Activated CD4-positive, alpha-beta T cell treated with anti-CD3 and anti-CD28 coated beads, Interleukin-2, amount 50 U/mL, for 1 hour (primary cell): Measurements from ENCODE around the gene PTPRJ.

Experiments
- DNase-seq: peaks from one replicate; pipeline ENCODE4 v3.0.0-alpha.2; 2020

Gene PTPRJ

DNA sequence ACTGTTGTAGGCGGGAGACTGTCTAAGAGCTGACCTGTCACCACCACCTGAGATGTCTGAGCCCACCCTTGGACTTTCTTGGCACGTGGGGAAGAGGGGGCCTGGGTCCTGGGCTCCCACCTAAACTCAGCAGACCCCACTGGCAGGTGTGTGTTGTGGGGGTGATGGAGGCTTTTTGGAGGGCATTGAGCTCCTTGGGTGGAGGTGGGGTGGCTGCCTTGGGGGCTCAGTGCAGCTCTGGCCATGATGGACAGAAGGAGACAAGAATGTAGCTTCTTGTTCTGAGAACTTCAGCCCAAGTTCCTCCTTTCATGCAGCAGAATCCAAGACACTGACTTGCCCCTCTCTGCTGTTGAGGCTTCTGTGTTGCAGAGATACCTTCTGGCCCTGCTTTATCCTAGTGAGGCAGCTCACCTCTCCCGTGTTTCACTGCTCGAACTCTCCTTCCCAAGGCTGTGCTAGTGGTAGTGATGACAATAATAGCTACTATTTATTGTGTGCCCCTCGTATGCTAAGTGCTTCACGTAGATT lies 119.6 kb downstream of the PTPRJ start:
- no peak for DNase-seq

DNA sequence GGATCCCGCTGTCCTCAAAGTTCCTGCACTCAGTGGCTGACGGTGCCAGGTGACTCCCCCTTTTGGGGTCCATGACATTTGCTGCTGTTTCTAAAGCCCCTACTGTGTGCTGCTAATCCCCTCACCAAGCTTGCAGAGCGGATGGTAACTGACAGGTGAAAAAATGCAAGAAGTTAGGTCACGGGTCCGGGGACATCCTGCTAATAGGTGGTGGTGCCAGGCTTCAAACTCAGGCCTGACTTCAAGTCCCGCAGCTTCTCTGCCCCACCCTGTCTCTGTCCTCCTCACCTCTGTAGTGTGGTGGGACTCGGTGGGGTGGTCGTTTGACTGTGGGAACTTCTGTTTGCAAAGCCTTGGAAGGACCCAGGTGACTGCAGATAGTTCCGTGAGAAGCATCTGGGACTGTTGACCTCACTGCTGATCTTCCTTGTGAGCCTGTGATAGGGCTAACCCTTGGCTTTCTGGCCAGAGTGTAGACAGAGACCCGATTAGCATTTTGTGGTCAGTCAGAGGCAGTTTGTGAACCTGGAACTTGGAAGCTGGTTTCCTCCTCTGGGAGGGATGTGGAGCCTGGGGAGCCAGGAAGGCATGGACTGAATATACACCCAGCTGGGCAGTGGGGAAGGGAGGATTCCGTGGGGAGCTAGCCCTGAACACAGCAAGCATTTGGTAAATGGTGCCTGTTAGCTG lies 120.8 kb downstream of the PTPRJ start:
- no peak for DNase-seq

DNA sequence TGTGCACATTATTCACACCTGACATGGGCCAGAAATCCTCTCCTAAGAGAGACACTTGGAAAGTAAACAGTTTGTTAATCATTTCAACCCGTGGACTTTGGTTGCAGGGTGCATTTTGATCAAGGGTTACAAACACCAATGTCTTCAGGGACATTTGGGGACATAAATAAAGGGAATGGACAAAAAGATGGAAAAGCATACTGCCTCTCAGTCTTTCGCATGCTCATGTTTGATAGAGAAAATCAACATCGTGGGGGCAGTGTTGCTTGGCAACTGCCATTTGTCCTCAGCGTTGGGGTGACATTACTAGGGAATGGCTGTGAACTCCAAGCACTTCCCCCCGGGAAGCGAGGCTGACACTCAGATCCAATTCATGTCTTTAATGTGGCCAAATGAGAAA lies 121.6 kb downstream of the PTPRJ start:
- no peak for DNase-seq

DNA sequence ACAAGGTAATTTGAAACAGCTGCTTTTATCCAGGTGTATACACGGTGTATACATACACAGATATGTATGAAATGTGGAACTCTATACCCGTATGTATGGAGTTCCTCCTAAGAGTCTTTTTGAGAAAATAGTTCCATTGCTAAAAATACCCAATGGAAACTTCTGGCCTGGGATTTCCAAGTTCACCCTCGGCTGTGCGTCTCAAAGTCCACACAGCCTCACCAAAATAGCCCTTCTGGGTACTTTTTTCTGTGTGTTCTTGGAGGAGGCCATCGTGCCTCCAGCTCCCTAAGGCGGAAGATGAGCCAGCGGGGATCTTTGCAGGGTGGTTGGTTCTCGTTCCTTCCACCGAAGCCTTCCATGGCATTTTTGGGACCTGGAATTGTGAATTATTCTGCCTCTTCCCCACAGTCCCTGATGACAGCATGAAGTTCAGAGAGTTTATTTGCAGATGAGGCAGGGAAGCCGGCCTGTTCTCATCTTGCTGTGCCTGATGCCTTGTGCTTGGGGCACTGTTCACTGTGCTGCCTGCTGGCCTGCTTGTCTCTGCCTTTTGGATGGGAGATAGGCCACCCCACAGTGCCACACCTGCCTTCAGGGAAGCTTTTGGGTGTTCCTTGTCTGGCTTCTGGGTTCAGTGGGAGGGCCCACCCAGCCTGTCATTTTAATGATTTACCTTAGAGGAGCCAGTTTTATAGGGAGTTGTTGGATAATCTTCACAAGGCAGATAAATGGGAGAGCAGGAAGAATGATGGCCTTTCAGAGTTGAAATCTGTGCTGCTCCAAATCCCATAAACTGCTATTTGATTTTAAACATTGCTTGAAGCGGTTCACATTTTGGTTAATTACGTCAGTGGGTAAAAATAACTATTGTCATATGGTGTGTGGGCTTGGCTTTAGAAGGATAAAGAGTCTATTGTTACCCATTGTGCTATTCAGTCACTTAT lies 123.5 kb downstream of the PTPRJ start:
- DNase-seq = no peak

DNA sequence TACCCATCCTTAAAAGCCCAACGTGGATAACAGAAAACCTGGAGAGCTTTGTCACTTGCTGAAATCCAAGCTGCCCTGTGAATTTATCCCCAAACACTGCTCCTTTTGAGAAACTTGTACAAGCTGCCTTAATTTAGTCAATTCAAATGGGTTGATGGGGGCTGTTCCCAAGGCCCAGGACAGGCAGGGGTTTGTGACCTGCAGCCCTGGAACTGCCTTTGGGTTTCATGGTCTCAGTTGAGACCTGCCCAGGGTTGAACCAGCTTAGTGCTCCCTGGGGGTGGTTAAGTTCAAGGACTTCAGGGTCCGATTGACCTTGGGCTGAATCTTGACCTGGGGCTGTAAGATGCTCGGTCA lies 124.2 kb downstream of the PTPRJ start:
- no peak for DNase-seq

DNA sequence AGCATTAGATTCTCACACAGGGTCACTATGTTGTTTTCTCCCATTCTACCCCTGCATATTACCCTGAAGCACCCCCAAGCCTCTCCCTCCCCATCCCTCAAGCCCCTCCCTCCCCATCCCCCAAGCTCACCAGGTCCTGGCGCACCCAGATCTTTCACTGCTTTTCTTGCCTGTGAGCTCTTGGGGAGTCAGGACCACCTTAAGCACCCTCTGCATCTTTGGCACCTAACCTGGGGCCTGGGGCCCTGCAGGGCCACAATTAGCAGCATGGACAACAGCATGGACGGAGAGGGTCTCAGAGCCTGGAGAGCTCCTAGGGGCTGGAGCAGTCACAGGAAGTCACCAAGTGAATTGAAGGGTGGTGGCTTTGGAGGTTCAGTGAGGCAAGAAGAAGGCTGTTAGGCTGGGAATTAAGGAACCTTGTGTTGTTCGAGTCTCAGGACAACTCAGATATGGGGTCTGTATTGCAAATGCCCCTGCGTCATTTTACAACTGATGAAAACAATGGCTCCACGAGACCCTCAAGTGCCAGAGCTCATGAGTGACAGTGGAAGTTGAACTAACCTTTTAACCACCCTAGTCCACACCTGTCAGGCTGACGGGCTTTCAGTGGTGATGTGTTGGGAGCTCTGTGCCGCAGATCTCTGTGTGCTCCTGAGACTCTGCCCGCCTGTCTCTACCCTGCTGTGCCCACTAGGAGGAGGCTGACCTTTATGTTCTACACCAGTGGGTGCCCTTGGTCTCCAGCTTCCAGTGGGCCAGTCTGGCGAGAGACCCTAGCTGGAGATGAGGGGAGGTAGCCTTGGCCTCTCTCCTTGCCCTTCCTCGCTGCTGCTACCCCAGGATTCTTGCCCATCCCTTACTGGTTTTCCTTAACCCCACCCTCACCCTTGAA lies 125.0 kb downstream of the PTPRJ start:
- DNase-seq = no peak

DNA sequence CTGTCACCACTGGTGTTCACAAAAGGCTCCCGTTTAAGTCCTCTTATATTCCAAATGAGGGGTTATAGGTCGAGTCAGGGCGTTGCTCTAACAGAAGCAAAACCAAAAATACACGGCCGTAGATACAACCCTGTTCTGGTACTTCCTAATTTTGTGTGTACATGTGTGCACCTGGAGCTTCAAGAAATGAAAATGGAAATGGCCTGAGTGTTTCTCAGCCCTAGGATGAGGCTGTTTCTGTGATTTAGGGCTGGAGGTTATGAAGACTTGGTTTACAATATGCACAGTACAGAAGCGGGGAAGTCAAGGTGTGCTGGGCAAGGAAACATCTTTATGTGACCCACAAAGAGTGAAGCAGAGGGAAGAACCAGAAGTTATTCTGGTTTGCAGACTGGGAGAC lies 125.8 kb downstream of the PTPRJ start:
- no peak for DNase-seq

DNA sequence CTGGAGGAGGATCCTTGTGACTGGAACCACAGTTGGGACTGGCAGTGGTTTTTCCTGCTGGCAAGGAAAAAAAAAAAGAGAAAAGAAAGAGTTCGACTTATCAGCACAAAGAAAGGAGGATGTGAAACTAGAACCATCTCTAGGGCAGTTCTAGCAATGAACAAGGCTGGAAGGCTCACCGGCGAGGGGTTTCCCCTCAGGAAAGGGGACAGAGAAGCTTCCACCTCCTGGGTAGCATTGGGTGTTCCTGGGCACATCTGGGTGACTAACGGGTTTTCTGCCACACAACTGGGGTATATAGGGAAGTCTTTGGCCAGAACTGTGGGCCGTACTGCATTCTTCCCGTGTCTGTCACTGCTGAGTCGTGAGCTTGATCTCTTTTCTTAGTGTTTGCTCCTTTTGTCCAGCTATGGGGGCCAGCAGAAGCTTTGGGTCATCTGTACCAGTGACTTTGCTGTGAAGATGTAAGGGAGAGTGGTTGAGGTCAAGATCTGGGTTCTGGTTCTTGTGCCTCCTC lies 126.9 kb downstream of the PTPRJ start:
- DNase-seq = no peak

DNA sequence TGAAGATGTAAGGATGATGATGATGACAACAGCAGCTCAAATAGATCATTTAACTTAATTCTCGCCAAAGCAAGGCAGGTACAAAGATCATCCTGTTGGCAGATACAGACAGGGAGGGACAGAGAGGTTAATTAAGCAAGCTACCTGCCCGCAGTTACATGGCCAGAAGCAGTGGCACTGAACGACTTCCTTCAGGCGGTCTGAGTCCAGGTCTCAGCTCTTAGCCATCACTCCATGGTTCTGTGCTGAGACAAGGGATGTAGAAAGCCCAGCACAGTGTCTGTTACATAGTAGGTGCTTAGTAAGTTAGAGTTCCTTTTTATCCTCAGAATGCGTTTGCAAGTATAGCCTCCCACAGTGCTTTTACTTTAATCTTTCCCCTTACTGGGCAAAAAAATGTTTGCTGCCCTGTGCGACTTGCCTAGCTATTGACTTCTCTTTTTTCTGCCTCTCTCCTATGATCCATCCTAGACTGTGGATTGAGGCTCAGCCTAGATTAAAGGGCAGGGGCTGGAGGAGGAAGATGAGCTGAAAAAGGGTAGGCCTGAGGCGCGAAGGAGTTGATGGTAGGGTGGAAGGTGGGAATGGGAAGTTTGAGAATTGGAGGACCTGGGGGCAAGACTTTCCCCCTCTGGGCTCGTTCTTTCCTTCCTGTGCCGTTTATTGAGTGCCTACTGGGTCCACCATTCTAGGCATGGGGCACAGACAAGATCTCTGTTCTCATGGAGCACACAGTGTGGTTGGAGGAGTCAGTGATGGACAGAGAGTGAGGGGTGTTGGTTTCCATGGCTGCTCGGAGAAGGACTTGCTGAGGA lies 128.1 kb downstream of the PTPRJ start:
- DNase-seq = no peak

DNA sequence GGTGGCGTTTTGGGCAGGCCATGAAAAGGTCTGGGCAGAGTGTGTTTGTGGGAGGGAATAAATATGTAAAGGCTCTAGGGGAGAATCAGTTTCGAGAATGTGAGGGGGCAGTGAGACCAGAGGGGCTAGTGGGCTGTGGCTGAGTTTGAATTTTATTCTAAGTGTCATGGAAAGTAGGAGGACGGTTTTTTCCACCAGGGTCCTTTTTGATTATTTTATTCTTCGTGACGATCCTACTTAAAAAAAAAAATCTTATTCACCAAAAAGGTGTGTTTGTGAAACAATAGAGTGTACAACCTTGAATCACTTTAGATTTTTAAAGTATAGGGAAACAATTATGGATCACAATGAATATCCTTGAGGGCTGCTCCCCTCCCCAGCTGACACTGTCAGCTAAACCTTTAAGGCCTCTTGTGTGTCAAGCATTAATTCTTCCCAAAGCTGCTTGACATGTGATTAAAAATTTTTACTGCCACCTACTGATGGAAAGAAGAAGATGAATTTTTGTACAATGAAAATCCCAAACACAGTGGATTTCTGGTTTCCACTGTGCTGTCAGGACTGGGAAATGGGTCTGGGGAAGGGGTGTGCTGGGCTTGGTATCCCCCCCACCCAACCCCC lies 128.8 kb downstream of the PTPRJ start:
- DNase-seq = no peak

DNA sequence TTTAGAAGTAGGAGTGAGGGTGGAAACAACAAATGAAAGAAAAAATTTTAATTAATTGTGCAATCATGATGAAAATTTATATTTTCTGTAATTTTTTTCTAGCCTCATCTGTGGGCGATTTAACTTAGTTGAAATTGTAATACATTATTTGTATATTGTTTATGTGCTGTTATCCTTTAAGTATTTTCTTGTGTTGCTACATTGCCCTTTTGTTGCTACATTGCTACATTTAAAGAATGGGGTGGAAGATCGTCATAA lies 130.1 kb downstream of the PTPRJ start:
- DNase-seq = no peak

DNA sequence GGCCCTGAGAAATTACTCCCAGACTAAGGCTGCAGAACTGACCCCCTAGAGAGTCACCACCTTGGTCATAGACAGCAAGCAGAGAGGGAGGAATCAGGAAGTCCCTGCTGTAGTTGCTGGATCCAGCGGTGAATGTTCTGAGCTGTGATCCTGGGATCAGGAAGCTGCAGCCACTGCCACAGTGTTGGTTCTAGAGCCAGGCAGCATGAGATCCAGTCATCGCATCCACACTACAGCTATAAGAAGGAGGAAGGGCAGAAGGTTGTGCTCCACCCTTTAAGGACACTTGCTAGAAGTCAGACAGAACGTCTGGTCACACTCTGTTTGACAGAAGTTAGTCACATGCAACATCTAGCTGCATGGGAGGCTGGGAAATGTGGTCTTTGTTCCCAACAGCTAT lies 131.5 kb downstream of the PTPRJ start:
- no peak for DNase-seq

DNA sequence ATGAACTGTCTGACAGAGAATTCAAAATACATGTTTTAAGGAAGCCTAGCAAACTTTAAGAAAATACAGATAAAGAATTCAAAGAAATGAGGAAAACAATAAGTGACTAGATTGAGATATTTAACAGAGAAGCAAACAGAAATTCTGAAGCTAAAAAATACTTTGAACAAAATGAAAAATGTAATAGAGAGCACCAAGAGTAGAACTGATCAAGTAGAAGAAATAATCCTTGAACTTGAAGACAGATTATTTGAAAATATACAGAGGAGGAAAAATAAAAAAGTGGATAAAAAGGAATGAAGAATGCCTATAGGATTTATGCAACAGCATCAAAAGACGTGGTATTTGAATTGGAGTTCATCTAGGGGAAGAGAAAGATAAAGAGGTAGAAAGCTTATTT lies 134.4 kb downstream of the PTPRJ start:
- no peak for DNase-seq

DNA sequence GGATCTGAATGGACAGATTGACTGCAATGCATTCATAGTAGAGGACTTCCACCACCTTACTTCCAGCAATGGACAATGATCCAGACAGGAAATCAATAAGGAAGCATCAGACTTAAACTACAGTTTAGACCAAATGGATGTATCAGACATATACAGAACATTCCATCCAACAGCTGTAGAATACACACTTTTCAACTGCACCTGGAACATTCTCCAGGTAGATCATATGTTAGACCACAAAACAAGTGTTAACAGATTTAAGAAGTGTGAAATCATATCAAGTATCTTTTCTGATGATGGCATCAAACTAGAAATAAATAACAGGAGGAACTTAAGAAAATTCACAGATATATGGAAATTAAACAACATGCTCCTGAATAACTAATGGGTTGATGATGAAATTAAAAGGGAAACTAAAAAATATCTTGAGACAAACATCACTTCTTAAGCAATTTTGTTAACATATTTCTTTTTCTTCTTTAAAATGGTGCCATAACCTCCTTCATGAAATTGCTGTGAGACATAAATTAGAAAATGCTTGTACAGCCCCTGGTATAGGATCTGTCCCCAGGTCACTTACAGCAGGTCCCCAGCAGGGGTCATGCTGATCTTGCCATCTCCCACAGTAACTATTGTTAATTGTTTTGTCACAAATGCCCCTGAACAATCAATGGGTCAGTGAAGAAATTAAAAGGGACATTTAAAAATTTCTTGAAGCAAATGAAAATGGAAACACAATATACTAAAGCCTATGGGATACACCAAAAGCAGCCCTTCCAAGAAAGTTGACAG lies 136.3 kb downstream of the PTPRJ start:
- no peak for DNase-seq

DNA sequence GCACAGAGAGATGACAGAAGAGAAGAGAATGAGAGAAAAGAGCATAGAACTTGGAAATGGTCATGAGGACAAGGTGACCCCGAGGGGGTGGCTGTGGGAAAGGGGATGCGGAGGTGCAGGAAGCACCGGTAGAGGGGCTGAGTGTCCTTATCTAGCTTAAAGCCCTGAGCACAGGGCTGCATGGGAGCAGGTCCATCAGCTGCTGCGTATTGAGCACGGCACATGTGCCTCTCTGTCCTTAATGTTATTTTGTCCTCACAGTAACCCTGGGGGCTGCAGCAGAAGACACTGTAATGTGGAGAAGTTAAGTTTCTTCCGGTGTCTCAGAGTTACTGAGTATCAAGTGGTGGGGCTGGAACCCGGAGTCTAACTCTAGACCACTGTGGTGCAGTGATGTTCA lies 141.9 kb downstream of the PTPRJ start:
- no peak for DNase-seq

DNA sequence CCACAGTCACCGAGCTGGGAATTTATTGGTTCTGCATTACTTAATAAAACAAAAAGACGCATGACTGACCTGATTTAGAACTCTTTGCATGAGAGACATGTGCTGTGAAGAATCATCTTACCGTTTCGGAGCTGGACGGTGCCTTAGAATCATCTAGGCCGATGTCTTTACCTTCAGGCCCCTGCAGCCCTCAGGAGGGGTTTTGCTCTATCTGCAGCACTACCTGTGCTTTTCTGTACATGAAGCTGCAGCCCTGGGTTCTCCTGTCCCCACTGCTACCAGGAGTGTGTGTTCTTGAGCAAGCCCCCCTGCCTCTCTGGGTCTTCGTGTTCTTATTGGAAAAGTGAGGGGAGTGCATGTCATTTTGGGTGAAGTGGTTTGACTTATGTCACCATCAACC lies 142.3 kb downstream of the PTPRJ start:
- no peak for DNase-seq

DNA sequence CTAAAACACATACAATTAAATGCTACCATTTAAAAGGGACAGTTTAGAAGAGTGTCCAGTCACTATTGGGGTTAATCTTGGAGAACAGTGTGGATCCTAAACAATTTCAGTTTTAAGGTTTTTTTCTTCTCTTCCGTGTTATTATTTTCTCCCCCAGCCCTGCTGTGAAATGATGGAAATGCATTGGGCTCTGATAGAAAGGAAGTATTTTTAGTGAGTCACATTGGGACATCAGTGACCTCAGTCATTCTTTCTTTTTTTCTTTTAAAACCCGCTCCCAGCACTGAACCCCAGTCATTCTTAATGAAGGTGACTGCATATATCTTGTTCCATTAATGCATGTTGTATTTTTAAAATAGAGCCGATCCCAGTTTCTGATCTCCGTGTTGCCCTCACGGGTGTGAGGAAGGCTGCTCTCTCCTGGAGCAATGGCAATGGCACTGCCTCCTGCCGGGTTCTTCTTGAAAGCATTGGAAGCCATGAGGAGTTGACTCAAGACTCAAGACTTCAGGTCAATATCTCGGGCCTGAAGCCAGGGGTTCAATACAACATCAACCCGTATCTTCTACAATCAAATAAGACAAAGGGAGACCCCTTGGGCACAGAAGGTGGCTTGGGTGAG lies 143.0 kb downstream of the PTPRJ start:
- DNase-seq = no peak

DNA sequence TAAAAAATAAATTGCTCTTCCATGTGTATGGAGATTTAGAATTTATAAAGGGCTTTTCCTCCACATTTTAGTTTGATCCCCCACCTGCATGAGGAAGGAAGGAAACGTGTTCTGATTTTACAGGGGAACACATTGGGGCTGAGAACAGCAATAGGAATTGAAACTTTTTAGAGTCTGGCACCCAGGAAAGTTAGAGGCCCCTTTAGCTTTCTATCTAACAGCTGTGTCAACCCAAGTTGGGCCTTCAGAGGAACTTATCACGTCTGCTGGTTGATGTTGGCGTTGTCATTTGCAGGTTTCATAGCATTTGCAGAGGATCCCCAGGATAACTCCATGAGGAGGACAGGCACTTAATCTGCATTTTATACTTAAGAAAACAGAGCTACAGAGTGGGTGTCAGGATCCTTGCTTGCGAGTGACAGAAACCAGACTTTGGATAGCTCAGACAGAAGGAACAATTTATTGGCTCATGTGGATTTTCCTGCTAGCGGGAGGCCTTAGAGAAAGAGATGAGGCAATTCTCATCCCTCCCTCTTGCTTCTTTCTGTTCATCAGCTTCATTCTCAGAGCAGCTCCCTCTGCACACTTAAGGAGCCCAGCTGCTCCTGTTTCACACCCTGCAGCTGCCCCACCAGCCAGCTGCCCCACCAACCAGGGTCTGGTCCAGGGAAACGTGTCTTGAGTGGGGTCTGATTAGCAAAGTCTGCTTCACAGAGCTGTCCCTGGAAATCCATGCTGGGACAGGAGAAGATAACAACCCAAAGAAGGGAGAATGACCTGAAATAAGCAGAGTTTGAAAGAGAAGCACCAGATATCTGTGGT lies 143.8 kb downstream of the PTPRJ start:
- DNase-seq = no peak

DNA sequence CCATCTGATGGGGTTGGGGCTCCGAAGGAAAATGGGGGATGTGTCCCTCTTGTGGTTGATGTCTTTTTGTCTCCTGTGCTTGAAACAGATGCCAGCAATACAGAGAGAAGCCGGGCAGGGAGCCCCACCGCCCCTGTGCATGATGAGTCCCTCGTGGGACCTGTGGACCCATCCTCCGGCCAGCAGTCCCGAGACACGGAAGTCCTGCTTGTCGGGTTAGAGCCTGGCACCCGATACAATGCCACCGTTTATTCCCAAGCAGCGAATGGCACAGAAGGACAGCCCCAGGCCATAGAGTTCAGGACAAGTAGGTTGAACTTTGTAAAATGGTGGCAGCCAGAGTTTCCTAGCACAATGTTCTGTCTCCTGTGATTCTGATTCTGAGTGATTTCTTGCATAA lies 144.5 kb downstream of the PTPRJ start:
- DNase-seq = no peak

DNA sequence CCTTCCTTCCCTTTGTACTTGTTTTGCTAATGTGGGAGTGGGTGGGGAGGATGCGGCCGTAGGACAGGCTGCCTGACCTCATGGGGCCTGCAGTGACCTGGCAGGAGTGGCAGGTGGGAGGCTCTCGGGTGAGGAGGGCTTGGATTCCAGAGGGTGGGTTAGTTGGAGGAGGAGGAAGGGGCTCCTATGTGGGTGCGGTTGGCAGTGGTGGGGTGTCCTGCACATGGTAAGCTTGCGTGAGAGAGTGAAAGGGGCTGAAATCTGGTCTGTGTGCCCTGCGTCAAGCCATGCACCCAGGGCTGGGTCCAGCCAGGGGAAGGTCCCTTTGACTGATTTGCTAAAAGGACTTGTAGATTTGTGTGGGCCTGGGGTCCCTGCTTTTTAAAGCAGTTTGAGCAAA lies 145.5 kb downstream of the PTPRJ start:
- DNase-seq = no peak
